HEK293 (cell line): ENCODE data around the gene MORF4L2.

ENCODE experiments used
- ATF2 ChIP-seq: fragments of 450-650 bp; formaldehyde crosslinking; IDR thresholded peaks from 2 replicates; pipeline ENCODE4 v1.5.1; 2016; ENCODE audit warnings: missing biosample characterization, missing genetic modification characterization, low read depth
- CTCF ChIP-seq: fragments of 450-650 bp; formaldehyde crosslinking; IDR thresholded peaks from 2 replicates; pipeline ENCODE4 v1.5.1; 2016; ENCODE audit warnings: missing biosample characterization, missing genetic modification characterization
- MZF1 ChIP-seq: fragments of 450-650 bp; formaldehyde crosslinking; IDR thresholded peaks from 2 replicates; pipeline ENCODE4 v1.5.1; 2017; ENCODE audit warnings: missing biosample characterization, missing genetic modification characterization, borderline replicate concordance
- ZNF449 ChIP-seq: fragments of 450-650 bp; formaldehyde crosslinking; IDR thresholded peaks from 2 replicates; pipeline ENCODE4 v1.5.1; 2017; ENCODE audit warnings: missing biosample characterization, mild to moderate bottlenecking, missing genetic modification characterization, moderate library complexity
- ZNF544 ChIP-seq: fragments of 450-650 bp; formaldehyde crosslinking; IDR thresholded peaks from 2 replicates; pipeline ENCODE4 v1.5.0; 2017; ENCODE audit warnings: missing biosample characterization, missing genetic modification characterization
- ZNF555 ChIP-seq: fragments of 450-650 bp; formaldehyde crosslinking; conservative IDR thresholded peaks from 2 replicates; pipeline ENCODE4 v1.5.1; 2017; ENCODE audit warnings: missing biosample characterization, mild to moderate bottlenecking, missing genetic modification characterization, inconsistent platforms
- ZNF704 ChIP-seq: fragments of 450-650 bp; formaldehyde crosslinking; IDR thresholded peaks from 2 replicates; pipeline ENCODE4 v1.5.1; 2016; ENCODE audit warnings: missing biosample characterization, missing genetic modification characterization
- ZNF830 ChIP-seq: fragments of 450-650 bp; IDR thresholded peaks from 2 replicates; pipeline ENCODE4 v1.5.0; 2018; ENCODE audit warnings: missing biosample characterization, missing genetic modification characterization, low read depth, mild to moderate bottlenecking, moderate library complexity

GRCh38 chrX:103730796-103731493, 44.4 kb upstream of the MORF4L2 start:
- TF ChIP-seq MZF1 (tag by site-specific recombination) (no peak), ZNF449 (tag by site-specific recombination) (no peak), CTCF (tag by site-specific recombination) (no peak), ZNF544 (no peak), ZNF830 (no peak), ZNF704 (tag by site-specific recombination) (no peak), ATF2 (tag by site-specific recombination) (peak; percentile 95), ZNF555 (tag by site-specific recombination) (no peak)
